H1 (cell line): ENCODE data around the gene TMED4. TPM values are rescaled to one million over a fixed set of nuclear protein-coding genes. Genes with fewer than 3 reads are reported as not detected.

Experiments
- CTCF ChIA-PET: fragments of 300-600 bp; sonication (Branson Sonifier 250); formaldehyde crosslinking; loops from one replicate; lab custom pipeline; 2021; ENCODE audit not compliant: partially characterized antibody; lab: Charles Lee
- POLR2A ChIA-PET: fragments of 300-600 bp; sonication (Branson Sonifier 250); formaldehyde crosslinking; loops from one replicate; lab custom pipeline; 2021; ENCODE audit warnings: inconsistent platforms; ENCODE audit not compliant: partially characterized antibody; lab: Charles Lee
- DNase-seq, 2 experiments: peaks; one replicate each; pipeline versions ENCODE4 v3.0.0 to v3.0.0-alpha.2; 2010 to 2022; ENCODE audit warnings: low spot score in 2 of 2, low read depth in 1 of 2, mixed read lengths in 1 of 2
- FAIRE-seq: peaks from 2 replicates; lab custom pipeline; 2011; peaks lifted over from hg19 to GRCh38; lab: Jason Lieb, UNC
- H2AFZ ChIP-seq: 2 replicates; pipeline ENCODE4 v1.8.1; 2012; ENCODE audit warnings: low read length, inconsistent platforms
- H2AK5ac ChIP-seq: 2 replicates; pipeline ENCODE4 v1.6.1; 2013; ENCODE audit warnings: low read depth, low read length
- H2BK120ac ChIP-seq: replicated peaks from 2 replicates; pipeline ENCODE3; 2013; ENCODE audit warnings: low read depth, low read length, inconsistent platforms
- H2BK12ac ChIP-seq: 2 replicates; pipeline ENCODE4 v1.6.1; 2013; ENCODE audit warnings: low read depth, low read length
- H2BK15ac ChIP-seq: 2 replicates; pipeline ENCODE4 v1.6.1; 2013; ENCODE audit warnings: low read length
- H2BK20ac ChIP-seq: 2 replicates; pipeline ENCODE4 v1.6.1; 2013; ENCODE audit warnings: low read length
- H2BK5ac ChIP-seq: 2 replicates; pipeline ENCODE4 v1.6.1; 2013; ENCODE audit warnings: low read depth, low read length
- H3K14ac ChIP-seq: 2 replicates; pipeline ENCODE4 v1.6.1; 2013; ENCODE audit warnings: inconsistent platforms; ENCODE audit not compliant: insufficient read length
- H3K18ac ChIP-seq: 2 replicates; pipeline ENCODE4 v1.6.1; 2013; ENCODE audit warnings: low read length; ENCODE audit errors: extremely low read depth
- H3K23ac ChIP-seq: 2 replicates; pipeline ENCODE4 v1.6.1; 2013; ENCODE audit warnings: inconsistent platforms; ENCODE audit not compliant: insufficient read length
- H3K23me2 ChIP-seq: 2 replicates; pipeline ENCODE4 v1.6.1; 2013; ENCODE audit warnings: low read depth, low read length
- H3K27ac ChIP-seq: 2 replicates; pipeline ENCODE4 v1.6.1; 2011; ENCODE audit warnings: low read depth, low read length, inconsistent platforms
- H3K27me3 ChIP-seq, 4 experiments: replicated peaks in 1 of 4; 1 replicate in 1 of 4; 2 replicates in 3 of 4; pipeline versions ENCODE4 v1.6.1 to v1.8.1; 2011 to 2013; ENCODE audit warnings: low read length in 3 of 4, mild to moderate bottlenecking in 3 of 4, inconsistent platforms in 2 of 4, mixed read lengths in 2 of 4, moderate library complexity in 1 of 4; ENCODE audit not compliant: control insufficient read depth in 3 of 4, insufficient read depth in 3 of 4; ENCODE audit errors: extremely low read depth in 1 of 4
- H3K36me3 ChIP-seq, 4 experiments: 2 replicates each; pipeline versions ENCODE4 v1.6.1 to v1.8.1; 2011 to 2013; ENCODE audit warnings: mild to moderate bottlenecking in 4 of 4, low read length in 3 of 4, moderate library complexity in 2 of 4, control low read depth in 1 of 4, inconsistent platforms in 1 of 4; ENCODE audit not compliant: insufficient read depth in 4 of 4, control insufficient read depth in 2 of 4
- H3K4ac ChIP-seq: replicated peaks from 2 replicates; pipeline ENCODE3; 2013; ENCODE audit warnings: low read length, low read depth, mixed read lengths, inconsistent platforms; ENCODE audit not compliant: insufficient read length
- H3K4me1 ChIP-seq, 4 experiments: replicated peaks in 1 of 4; 1 replicate in 1 of 4; 2 replicates in 3 of 4; pipeline versions ENCODE4 v1.6.1 to v1.8.1; 2011 to 2013; ENCODE audit warnings: low read length in 3 of 4, inconsistent platforms in 2 of 4, mixed read lengths in 1 of 4; ENCODE audit not compliant: insufficient read depth in 4 of 4, control insufficient read depth in 3 of 4
- H3K4me2 ChIP-seq, 2 experiments: 2 replicates each; pipeline versions ENCODE4 v1.6.1 to v1.8.1; 2011 to 2013; ENCODE audit warnings: low read depth in 2 of 2, low read length in 2 of 2, control low read depth in 1 of 2, inconsistent platforms in 1 of 2, mild to moderate bottlenecking in 1 of 2; ENCODE audit not compliant: insufficient read depth in 1 of 2
- H3K4me3 ChIP-seq, 4 experiments: fragments of 200-600, 300-600 bp in 1 of 4; sonication (generic), shearing (Covaris generic), sonication (Bioruptor Twin) in 1 of 4; 2 replicates each; pipeline versions ENCODE4 v1.5.1 to v1.8.1; 2011 to 2016; ENCODE audit warnings: low read length in 4 of 4, low read depth in 3 of 4, control low read depth in 2 of 4, inconsistent platforms in 2 of 4, mild to moderate bottlenecking in 2 of 4, mixed read lengths in 1 of 4, moderate library complexity in 1 of 4; ENCODE audit not compliant: insufficient read depth in 2 of 4; ENCODE audit errors: extremely low read depth in 1 of 4
- H3K56ac ChIP-seq: replicated peaks from 2 replicates; pipeline ENCODE3; 2013; ENCODE audit warnings: low read depth, mild to moderate bottlenecking, mixed read lengths, low read length, inconsistent platforms; ENCODE audit not compliant: insufficient read length
- H3K79me1 ChIP-seq: 2 replicates; pipeline ENCODE4 v1.6.1; 2013; ENCODE audit warnings: low read depth, low read length, control low read depth
- H3K79me2 ChIP-seq, 2 experiments: 2 replicates each; pipeline versions ENCODE4 v1.6.1 to v1.8.1; 2012 to 2013; ENCODE audit warnings: low read length in 2 of 2, mild to moderate bottlenecking in 2 of 2, inconsistent platforms in 1 of 2; ENCODE audit not compliant: insufficient read depth in 2 of 2, control insufficient read depth in 1 of 2
- H3K9ac ChIP-seq, 4 experiments: replicated peaks in 1 of 4; 1 replicate in 1 of 4; 2 replicates in 3 of 4; pipeline versions ENCODE4 v1.6.1 to v1.8.1; 2011 to 2013; ENCODE audit warnings: low read depth in 3 of 4, low read length in 3 of 4, control low read depth in 2 of 4, mild to moderate bottlenecking in 2 of 4, moderate library complexity in 2 of 4, inconsistent platforms in 1 of 4; ENCODE audit errors: extremely low read depth in 1 of 4
- H3K9me3 ChIP-seq, 2 experiments: 2 replicates each; pipeline versions ENCODE4 v1.6.1 to v1.8.1; 2012 to 2013; ENCODE audit warnings: mild to moderate bottlenecking in 2 of 2, moderate library complexity in 2 of 2, control low read depth in 1 of 2, inconsistent platforms in 1 of 2, low read depth in 1 of 2, low read length in 1 of 2, mixed read lengths in 1 of 2; ENCODE audit not compliant: insufficient read depth in 2 of 2
- H4K20me1 ChIP-seq, 2 experiments: replicated peaks in 1 of 2; 2 replicates each; pipeline versions ENCODE3 to v1.8.1; 2011 to 2013; ENCODE audit warnings: inconsistent platforms in 2 of 2, low read length in 2 of 2, mild to moderate bottlenecking in 1 of 2; ENCODE audit not compliant: insufficient read depth in 2 of 2, control insufficient read depth in 1 of 2
- H4K5ac ChIP-seq: 2 replicates; pipeline ENCODE4 v1.6.1; 2013; ENCODE audit warnings: low read length, low read depth, mixed read lengths, inconsistent platforms; ENCODE audit not compliant: insufficient read length
- H4K8ac ChIP-seq: 2 replicates; pipeline ENCODE4 v1.8.0; 2013; ENCODE audit warnings: mild to moderate bottlenecking, moderate library complexity, low read length, inconsistent platforms; ENCODE audit not compliant: insufficient read depth; ENCODE audit errors: extremely low read depth
- H4K91ac ChIP-seq: replicated peaks from 2 replicates; pipeline ENCODE3; 2013; ENCODE audit warnings: low read length, mixed read lengths, inconsistent platforms; ENCODE audit not compliant: insufficient read length
- KDM4A ChIP-seq: IDR thresholded peaks from one replicate; pipeline ENCODE4 v1.7.1; 2012; ENCODE audit warnings: low read depth, mild to moderate bottlenecking, moderate library complexity, low read length, inconsistent platforms; ENCODE audit not compliant: severe bottlenecking
- MAFK ChIP-seq: IDR thresholded peaks from 2 replicates; pipeline ENCODE4 v1.6.1; 2012; ENCODE audit warnings: low read depth, mild to moderate bottlenecking, improper control_type of control experiment, low read length
- RAD21 ChIP-seq, 2 experiments: IDR thresholded peaks in 1 of 2; conservative IDR thresholded peaks in 1 of 2; 2 replicates each; pipeline ENCODE4 v1.6.1; 2011; ENCODE audit warnings: low read depth in 2 of 2, low read length in 2 of 2, improper control_type of control experiment in 1 of 2, inconsistent platforms in 1 of 2, mild to moderate bottlenecking in 1 of 2, moderate library complexity in 1 of 2
- WGBS, 2 experiments: shearing (Covaris generic) in 1 of 2; methylation state at CpG; one replicate each; pipeline versions ENCODE4 v1.1.6 to v1.1.7; 2013 to 2015; ENCODE audit warnings: low lambda C conversion rate in 2 of 2, mixed read lengths in 2 of 2, inconsistent platforms in 1 of 2, low coverage in 1 of 2, missing lambda C conversion rate in 1 of 2; ENCODE audit not compliant: insufficient replicate concordance in 2 of 2, insufficient coverage in 1 of 2, insufficient read length in 1 of 2; ENCODE audit errors: extremely low coverage in 1 of 2, missing lambda C conversion rate in 1 of 2; 5-methylcytosine and 5-hydroxymethylcytosine counted together
- polyA plus RNA-seq, 7 experiments: library from polyadenylated mRNA; depleted of rRNA in 3 of 7; stranded (reverse) in 5 of 7; unstranded in 2 of 7; fragments of >200 nt in 5 of 7; fragments of 200-250 nt in 2 of 7; gene quantifications; 1 replicate in 5 of 7; 2 replicates in 1 of 7; 4 replicates in 1 of 7; pipeline versions ENCODE4 v1.2.1 to v1.2.3, GENCODE V29; 2011 to 2013; ENCODE audit warnings: missing spikeins in 2 of 7, mixed read lengths in 2 of 7
- total RNA-seq: library from RNA; stranded (reverse); fragmentation: NEBNext Ultra II Directional; extraction: Animal tissue kit (Norgen Biotek cat#: 25700); gene quantifications from 2 replicates; pipeline ENCODE4 v1.2.1, GENCODE V29; 2021
- TF ChIP-seq, protein P1 (sequence below), 3 experiments: IDR thresholded peaks; 1 replicate in 2 of 3; 2 replicates in 1 of 3; pipeline versions ENCODE4 v1.5.1 to v1.6.1; 2011; ENCODE audit warnings: low read length in 3 of 3, mild to moderate bottlenecking in 3 of 3, inconsistent platforms in 2 of 3, low read depth in 1 of 3, moderate library complexity in 1 of 3; ENCODE audit not compliant: insufficient read depth in 1 of 3; ENCODE audit errors: control extremely low read depth in 1 of 3

The TMED4 gene
- total and polyA plus RNA-seq, 2 of the 8 experiments (the other 6 are each of a cell fraction or from before 2014, with no cell fraction given): 44.9 to 76.7 TPM

DNA sequence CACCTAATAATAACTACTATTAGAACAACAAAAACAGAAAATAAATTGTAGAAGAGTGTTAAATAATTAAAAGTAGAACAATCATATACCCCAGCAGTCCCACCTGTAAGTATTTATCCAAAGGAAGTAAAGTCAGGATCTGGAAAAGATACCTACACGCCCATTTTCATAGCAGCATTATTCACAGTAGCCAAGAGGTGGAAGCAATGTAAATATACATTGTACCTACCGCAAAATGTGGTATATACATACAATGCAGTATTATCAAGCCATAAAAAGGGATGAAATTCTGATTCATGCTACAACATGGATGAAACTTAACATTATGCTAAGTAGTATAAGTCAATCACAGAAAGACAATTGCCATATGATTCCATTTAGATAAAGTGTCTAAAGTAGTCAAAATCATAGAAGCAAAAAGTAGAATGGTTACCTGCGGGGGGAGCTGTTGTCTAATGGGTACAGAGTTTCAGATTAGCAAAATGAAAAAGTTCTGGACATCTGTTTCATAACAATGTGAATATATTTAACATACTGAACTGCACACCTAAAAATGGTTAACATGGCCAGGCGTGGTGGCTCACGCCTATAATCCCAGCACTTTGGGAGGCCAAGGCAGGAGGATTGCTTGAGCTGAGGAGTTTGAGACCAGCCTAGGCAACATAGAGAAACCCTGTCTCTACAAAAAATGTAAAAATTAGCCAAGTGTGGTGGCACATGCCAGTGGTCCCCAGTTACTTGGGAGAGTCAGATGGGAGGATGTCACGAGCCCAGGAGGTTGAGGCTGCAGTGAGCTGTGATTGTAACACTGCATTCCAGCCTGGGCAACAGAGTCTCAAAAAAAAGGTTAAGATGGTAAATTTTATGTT is 6.0 kb upstream of the TMED4 start:
- DNase-seq: no peak
- H3K4me3 ChIP-seq: no peak overlapping the region
- no peaks in the 10 kb centered on the region for H3K4me1 ChIP-seq
- no peaks in the 10 kb centered on the region for H3K9me3 ChIP-seq
- POLR2A ChIA-PET: interaction anchor here (0.8 kb wide), 1 partner anchor 18 kb away, joined by 3 read pairs; the partner anchor contains the start of gene OGDH
- H3K14ac ChIP-seq: no peak overlapping the region
- no peak overlapping the region for H3K18ac ChIP-seq
- H3K36me3 ChIP-seq: no peaks in the 10 kb centered on the region
- H2BK15ac ChIP-seq: no peak overlapping the region
- H3K4me2 ChIP-seq: no peak overlapping the region
- no peak overlapping the region for H3K27ac ChIP-seq
- no peak overlapping the region for H3K4ac ChIP-seq
- no peak overlapping the region for H2AFZ ChIP-seq
- H3K23me2 ChIP-seq: no peaks in the 10 kb centered on the region; the same call in 1 of the 2 replicates
- no peaks in the 10 kb centered on the region for H4K20me1 ChIP-seq
- H3K79me1 ChIP-seq: no peaks in the 10 kb centered on the region
- H3K9ac ChIP-seq: no peak overlapping the region
- no peak overlapping the region for H3K56ac ChIP-seq
- H3K23ac ChIP-seq: no peak overlapping the region
- H2AK5ac ChIP-seq: no peak overlapping the region
- no peak overlapping the region for H2BK12ac ChIP-seq
- CTCF ChIA-PET: interaction anchor here (1.0 to 1.1 kb wide), 2 partner anchors 11 to 14 kb away, joined by 4 to 6 read pairs; no protein-coding TSS in a partner anchor
- no peak for TF ChIP-seq MAFK
- TF ChIP-seq RAD21 (IDR thresholded peaks at IDR 0.05 in 1 of 2, conservative IDR thresholded peaks at IDR 0.05 in 1 of 2; ENCODE audit: low read depth in 2 of 2, low read length in 2 of 2): peak; percentile 52 to 60
- TF ChIP-seq, protein P1, sequence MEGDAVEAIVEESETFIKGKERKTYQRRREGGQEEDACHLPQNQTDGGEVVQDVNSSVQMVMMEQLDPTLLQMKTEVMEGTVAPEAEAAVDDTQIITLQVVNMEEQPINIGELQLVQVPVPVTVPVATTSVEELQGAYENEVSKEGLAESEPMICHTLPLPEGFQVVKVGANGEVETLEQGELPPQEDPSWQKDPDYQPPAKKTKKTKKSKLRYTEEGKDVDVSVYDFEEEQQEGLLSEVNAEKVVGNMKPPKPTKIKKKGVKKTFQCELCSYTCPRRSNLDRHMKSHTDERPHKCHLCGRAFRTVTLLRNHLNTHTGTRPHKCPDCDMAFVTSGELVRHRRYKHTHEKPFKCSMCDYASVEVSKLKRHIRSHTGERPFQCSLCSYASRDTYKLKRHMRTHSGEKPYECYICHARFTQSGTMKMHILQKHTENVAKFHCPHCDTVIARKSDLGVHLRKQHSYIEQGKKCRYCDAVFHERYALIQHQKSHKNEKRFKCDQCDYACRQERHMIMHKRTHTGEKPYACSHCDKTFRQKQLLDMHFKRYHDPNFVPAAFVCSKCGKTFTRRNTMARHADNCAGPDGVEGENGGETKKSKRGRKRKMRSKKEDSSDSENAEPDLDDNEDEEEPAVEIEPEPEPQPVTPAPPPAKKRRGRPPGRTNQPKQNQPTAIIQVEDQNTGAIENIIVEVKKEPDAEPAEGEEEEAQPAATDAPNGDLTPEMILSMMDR (IDR thresholded peaks at IDR 0.05; ENCODE audit: control extremely low read depth in 1 of 3, insufficient read depth in 1 of 3, low read depth in 1 of 3, low read length in 3 of 3): peak in 1 of 3 experiments; percentile 22; a peak in 2 of 4 replicates
- no peak for TF ChIP-seq KDM4A
- H4K8ac ChIP-seq: no peak overlapping the region
- no peak overlapping the region for H2BK20ac ChIP-seq
- no peak overlapping the region for H2BK5ac ChIP-seq
- no peak overlapping the region for H4K91ac ChIP-seq
- no peak for FAIRE-seq
- H3K27me3 ChIP-seq: no peaks in the 10 kb centered on the region
- H3K79me2 ChIP-seq: no peaks in the 10 kb centered on the region
- 65% methylated on average over 6 of the region's 6 CpGs; no CpG with 5 or more reads in 1 of the 2 experiments for WGBS, 2 experiments
- no peak overlapping the region for H4K5ac ChIP-seq
- H2BK120ac ChIP-seq: no peak overlapping the region
